ENCODE results near the gene SGMS1.

The SGMS1 gene

DNA sequence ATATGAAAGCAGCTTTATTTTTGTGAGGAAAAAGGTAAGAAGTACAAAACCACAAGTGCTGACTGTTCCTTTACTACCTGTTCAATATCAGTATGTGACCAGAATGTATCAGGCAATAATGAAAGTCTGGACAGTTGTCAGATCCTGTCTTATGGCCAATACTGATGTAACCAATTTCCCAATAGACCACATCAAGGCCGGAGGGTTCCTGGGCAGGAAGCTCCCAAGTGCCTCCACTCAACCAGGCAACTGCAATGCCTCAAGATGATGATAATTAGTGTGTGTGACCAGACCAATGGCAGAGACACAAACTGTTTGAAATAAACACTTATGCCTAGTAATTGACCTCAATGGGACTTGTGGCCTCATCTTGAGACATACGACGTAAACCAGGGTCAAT lies 223.1 kb downstream of the SGMS1 start:
- H3K27me3 ChIP-seq (ENCODE audit: insufficient read depth, low read depth): no peaks in the 10 kb centered on the region
- no peak overlapping the region for H2AFZ ChIP-seq (ENCODE audit: low read depth)
- no peak overlapping the region for H3K27ac ChIP-seq
- H3K36me3 ChIP-seq (ENCODE audit: insufficient read depth): no peaks in the 10 kb centered on the region
- H4K20me1 ChIP-seq (ENCODE audit: insufficient read depth): no peaks in the 10 kb centered on the region
- no peaks in the 10 kb centered on the region for H3K4me1 ChIP-seq (ENCODE audit: low read depth, poor library complexity, severe bottlenecking)
- H3K4me3 ChIP-seq (IDR thresholded peaks at IDR 0.05; ENCODE audit: insufficient read depth, low read depth, low read length): no peak overlapping the region
- H3K4me2 ChIP-seq: no peak overlapping the region
- H3K9ac ChIP-seq: no peak overlapping the region
- TF ChIP-seq, protein P1, sequence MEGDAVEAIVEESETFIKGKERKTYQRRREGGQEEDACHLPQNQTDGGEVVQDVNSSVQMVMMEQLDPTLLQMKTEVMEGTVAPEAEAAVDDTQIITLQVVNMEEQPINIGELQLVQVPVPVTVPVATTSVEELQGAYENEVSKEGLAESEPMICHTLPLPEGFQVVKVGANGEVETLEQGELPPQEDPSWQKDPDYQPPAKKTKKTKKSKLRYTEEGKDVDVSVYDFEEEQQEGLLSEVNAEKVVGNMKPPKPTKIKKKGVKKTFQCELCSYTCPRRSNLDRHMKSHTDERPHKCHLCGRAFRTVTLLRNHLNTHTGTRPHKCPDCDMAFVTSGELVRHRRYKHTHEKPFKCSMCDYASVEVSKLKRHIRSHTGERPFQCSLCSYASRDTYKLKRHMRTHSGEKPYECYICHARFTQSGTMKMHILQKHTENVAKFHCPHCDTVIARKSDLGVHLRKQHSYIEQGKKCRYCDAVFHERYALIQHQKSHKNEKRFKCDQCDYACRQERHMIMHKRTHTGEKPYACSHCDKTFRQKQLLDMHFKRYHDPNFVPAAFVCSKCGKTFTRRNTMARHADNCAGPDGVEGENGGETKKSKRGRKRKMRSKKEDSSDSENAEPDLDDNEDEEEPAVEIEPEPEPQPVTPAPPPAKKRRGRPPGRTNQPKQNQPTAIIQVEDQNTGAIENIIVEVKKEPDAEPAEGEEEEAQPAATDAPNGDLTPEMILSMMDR (conservative IDR thresholded peaks at IDR 0.05; ENCODE audit: low read depth, low read length): no peak
- H3K79me2 ChIP-seq (ENCODE audit: insufficient read depth, low read depth): peaks cover 6% of the 10 kb centered on the region; the same call in 1 of the 2 replicates

GRCh38 chr10:50398823-50399222 lies 224.9 kb downstream of the SGMS1 start:
- Histone ChIP-seq H3K79me2 (ENCODE audit: insufficient read depth, low read depth) (peaks cover under 1% of the 10 kb centered on the region; the same call in 1 of the 2 replicates), H3K27me3 (ENCODE audit: insufficient read depth, low read depth) (no peaks in the 10 kb centered on the region), H3K9ac (no peak overlapping the region), H2AFZ (ENCODE audit: low read depth) (no peak overlapping the region), H3K4me2 (no peak overlapping the region), H4K20me1 (ENCODE audit: insufficient read depth) (no peaks in the 10 kb centered on the region), H3K27ac (no peak overlapping the region), H3K4me3 (IDR thresholded peaks at IDR 0.05; ENCODE audit: insufficient read depth, low read depth, low read length) (no peak overlapping the region), H3K36me3 (ENCODE audit: insufficient read depth) (no peaks in the 10 kb centered on the region), H3K4me1 (ENCODE audit: low read depth, poor library complexity, severe bottlenecking) (no peaks in the 10 kb centered on the region)
- TF ChIP-seq, protein P1 (conservative IDR thresholded peaks at IDR 0.05; ENCODE audit: low read depth, low read length): no peak

GRCh38 chr10:50398381-50398780 lies 225.4 kb downstream of the SGMS1 start:
- Histone ChIP-seq H3K27ac (no peak overlapping the region), H3K4me3 (IDR thresholded peaks at IDR 0.05; ENCODE audit: insufficient read depth, low read depth, low read length) (no peak overlapping the region)

GRCh38 chr10:50397312-50398140 lies 226.2 kb downstream of the SGMS1 start:
- no peaks in the 10 kb centered on the region for H3K27me3 ChIP-seq (ENCODE audit: insufficient read depth, low read depth)
- H3K4me3 ChIP-seq (IDR thresholded peaks at IDR 0.05; ENCODE audit: insufficient read depth, low read depth, low read length): no peak overlapping the region
- TF ChIP-seq, protein P1 (conservative IDR thresholded peaks at IDR 0.05; ENCODE audit: low read depth, low read length): no peak
- no peak overlapping the region for H2AFZ ChIP-seq (ENCODE audit: low read depth)
- no peak overlapping the region for H3K9ac ChIP-seq
- H3K4me2 ChIP-seq: no peak overlapping the region
- H3K36me3 ChIP-seq (ENCODE audit: insufficient read depth): no peaks in the 10 kb centered on the region
- H3K79me2 ChIP-seq (ENCODE audit: insufficient read depth, low read depth): no peaks in the 10 kb centered on the region
- no peak overlapping the region for H3K27ac ChIP-seq
- no peaks in the 10 kb centered on the region for H3K4me1 ChIP-seq (ENCODE audit: low read depth, poor library complexity, severe bottlenecking)
- H4K20me1 ChIP-seq (ENCODE audit: insufficient read depth): no peaks in the 10 kb centered on the region

More at GRCh38 chr10:50398381-50398780, 225.4 kb downstream of the SGMS1 start:
- Histone ChIP-seq H2AFZ (ENCODE audit: low read depth) (no peak overlapping the region), H3K4me1 (ENCODE audit: low read depth, poor library complexity, severe bottlenecking) (no peaks in the 10 kb centered on the region), H3K27me3 (ENCODE audit: insufficient read depth, low read depth) (no peaks in the 10 kb centered on the region), H4K20me1 (ENCODE audit: insufficient read depth) (no peaks in the 10 kb centered on the region), H3K9ac (no peak overlapping the region), H3K4me2 (no peak overlapping the region), H3K79me2 (ENCODE audit: insufficient read depth, low read depth) (no peaks in the 10 kb centered on the region), H3K36me3 (ENCODE audit: insufficient read depth) (no peaks in the 10 kb centered on the region)
- TF ChIP-seq, protein P1 (conservative IDR thresholded peaks at IDR 0.05; ENCODE audit: low read depth, low read length): no peak

Data from KMS-11 (cell line).